NB4 (cell line): ENCODE results near the gene KCNH6.

ENCODE experiments used
- MAX ChIP-seq: IDR thresholded peaks from 2 replicates; pipeline ENCODE4 v1.6.1; 2011; ENCODE audit warnings: low read depth, low read length
- TF ChIP-seq, protein P1 (sequence below): IDR thresholded peaks from one replicate; pipeline ENCODE4 v1.5.1; 2012; ENCODE audit warnings: low read depth, low read length

- TF ChIP-seq, protein P1, sequence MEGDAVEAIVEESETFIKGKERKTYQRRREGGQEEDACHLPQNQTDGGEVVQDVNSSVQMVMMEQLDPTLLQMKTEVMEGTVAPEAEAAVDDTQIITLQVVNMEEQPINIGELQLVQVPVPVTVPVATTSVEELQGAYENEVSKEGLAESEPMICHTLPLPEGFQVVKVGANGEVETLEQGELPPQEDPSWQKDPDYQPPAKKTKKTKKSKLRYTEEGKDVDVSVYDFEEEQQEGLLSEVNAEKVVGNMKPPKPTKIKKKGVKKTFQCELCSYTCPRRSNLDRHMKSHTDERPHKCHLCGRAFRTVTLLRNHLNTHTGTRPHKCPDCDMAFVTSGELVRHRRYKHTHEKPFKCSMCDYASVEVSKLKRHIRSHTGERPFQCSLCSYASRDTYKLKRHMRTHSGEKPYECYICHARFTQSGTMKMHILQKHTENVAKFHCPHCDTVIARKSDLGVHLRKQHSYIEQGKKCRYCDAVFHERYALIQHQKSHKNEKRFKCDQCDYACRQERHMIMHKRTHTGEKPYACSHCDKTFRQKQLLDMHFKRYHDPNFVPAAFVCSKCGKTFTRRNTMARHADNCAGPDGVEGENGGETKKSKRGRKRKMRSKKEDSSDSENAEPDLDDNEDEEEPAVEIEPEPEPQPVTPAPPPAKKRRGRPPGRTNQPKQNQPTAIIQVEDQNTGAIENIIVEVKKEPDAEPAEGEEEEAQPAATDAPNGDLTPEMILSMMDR = no peak
- no peak for TF ChIP-seq MAX
Measured at GRCh38 chr17:63482509-63482908, 40.6 kb upstream of the KCNH6 start.
